HUES6 (cell line): ENCODE data around the gene DECR2.
"Not testable (repeated sequence)": the region's sequence is repeated elsewhere in the genome, so short reads cannot be mapped to it uniquely, and the experiment has no call there.

Source experiments
- H3K27ac ChIP-seq: 2 replicates; pipeline ENCODE4 v1.7.0; 2013; ENCODE audit warnings: low read depth, mild to moderate bottlenecking, low read length, inconsistent platforms
- H3K27me3 ChIP-seq: 2 replicates; pipeline ENCODE4 v1.6.1; 2013; ENCODE audit warnings: low read length; ENCODE audit not compliant: control insufficient read depth, insufficient read depth
- H3K36me3 ChIP-seq: 2 replicates; pipeline ENCODE4 v1.6.1; 2013; ENCODE audit warnings: low read length; ENCODE audit not compliant: control insufficient read depth, insufficient read depth
- H3K4me1 ChIP-seq: 2 replicates; pipeline ENCODE4 v1.6.1; 2013; ENCODE audit warnings: low read length; ENCODE audit not compliant: control insufficient read depth, insufficient read depth
- H3K4me3 ChIP-seq: 2 replicates; pipeline ENCODE4 v1.5.1; 2013; ENCODE audit warnings: low read depth, low read length
- H3K9ac ChIP-seq: one replicate; pipeline ENCODE4 v1.6.1; 2013; ENCODE audit warnings: mild to moderate bottlenecking, low read length
- H3K9me3 ChIP-seq: 2 replicates; pipeline ENCODE4 v1.6.1; 2013; ENCODE audit warnings: low read depth, low read length; ENCODE audit not compliant: control insufficient read depth, insufficient read depth

Gene DECR2

GRCh38 chr16:381012-381788 is 20.5 kb upstream of the DECR2 start:
- peak overlapping the region; percentile 58; the same call in 1 of the 2 replicates for H3K27ac ChIP-seq
- peaks cover 4% of the 10 kb centered on the region; the same call in 1 of the 2 replicates for H3K27me3 ChIP-seq
- peak overlapping the region; percentile 72 for H3K4me3 ChIP-seq
- H3K4me1 ChIP-seq = peaks cover 39% of the 10 kb centered on the region
- H3K9ac ChIP-seq = peak overlapping the region; percentile 51
- H3K36me3 ChIP-seq = peaks cover 17% of the 10 kb centered on the region
- H3K9me3 ChIP-seq = no peaks in the 10 kb centered on the region

- H3K4me1 ChIP-seq = peaks cover 46% of the 10 kb centered on the region
- H3K9me3 ChIP-seq = no peaks in the 10 kb centered on the region
- H3K4me3 ChIP-seq = peak within 1 kb of the TSS; percentile 88
- peak within 1 kb of the TSS; percentile 82; the same call in 1 of the 2 replicates for H3K27ac ChIP-seq
- peaks cover 9% of the 10 kb centered on the region for H3K36me3 ChIP-seq
- H3K27me3 ChIP-seq = peaks cover 4% of the 10 kb centered on the region; the same call in 1 of the 2 replicates
- H3K9ac ChIP-seq = peak within 1 kb of the TSS; percentile 75
Observed at GRCh38 chr16:381789-382717, 19.6 kb upstream of the DECR2 start, which contains the start of gene PGAP6. PGAP6 (minus strand) TSS chr16:381978; CDS start chr16:381821, 157 bp downstream.

GRCh38 chr16:383326-384051 is 18.2 kb upstream of the DECR2 start:
- peak overlapping the region; percentile 95; the same call in 1 of the 2 replicates for H3K27ac ChIP-seq

GRCh38 chr16:386641-387156 is 15.0 kb upstream of the DECR2 start:
- no peak overlapping the region for H3K9ac ChIP-seq
- no peaks in the 10 kb centered on the region for H3K36me3 ChIP-seq
- H3K4me1 ChIP-seq = peaks cover 46% of the 10 kb centered on the region
- H3K9me3 ChIP-seq = no peaks in the 10 kb centered on the region
- H3K27me3 ChIP-seq = peaks cover 4% of the 10 kb centered on the region; the same call in 1 of the 2 replicates
- no peak overlapping the region for H3K4me3 ChIP-seq
- no peak overlapping the region for H3K27ac ChIP-seq

More at GRCh38 chr16:383326-384051, 18.2 kb upstream of the DECR2 start:
- Histone ChIP-seq H3K9ac (peak overlapping the region; percentile 75), H3K4me1 (peaks cover 54% of the 10 kb centered on the region), H3K27me3 (peaks cover 4% of the 10 kb centered on the region; the same call in 1 of the 2 replicates), H3K9me3 (no peaks in the 10 kb centered on the region), H3K4me3 (peak overlapping the region; percentile 88), H3K36me3 (no peaks in the 10 kb centered on the region)

- H3K4me3 ChIP-seq = not testable (repeated sequence)
Observed at GRCh38 chr16:387761-388666, 13.7 kb upstream of the DECR2 start.

GRCh38 chr16:389352-389751 is 12.3 kb upstream of the DECR2 start:
- H3K27me3 ChIP-seq = no peaks in the 10 kb centered on the region
- peaks cover 10% of the 10 kb centered on the region for H3K9me3 ChIP-seq
- no peaks in the 10 kb centered on the region for H3K36me3 ChIP-seq
- no peak overlapping the region for H3K4me3 ChIP-seq
- no peak overlapping the region for H3K27ac ChIP-seq
- peaks cover 33% of the 10 kb centered on the region for H3K4me1 ChIP-seq
- H3K9ac ChIP-seq = no peak overlapping the region

More at GRCh38 chr16:387761-388666, 13.7 kb upstream of the DECR2 start:
- H3K9me3 ChIP-seq = peaks cover 10% of the 10 kb centered on the region
- peaks cover 45% of the 10 kb centered on the region for H3K4me1 ChIP-seq
- not testable (repeated sequence) for H3K27ac ChIP-seq, H3K9ac ChIP-seq, H3K27me3 ChIP-seq, H3K36me3 ChIP-seq

GRCh38 chr16:391885-392335 is 9.8 kb upstream of the DECR2 start:
- Histone ChIP-seq H3K36me3 (no peaks in the 10 kb centered on the region), H3K4me1 (peaks cover 21% of the 10 kb centered on the region), H3K27ac (no peak overlapping the region), H3K27me3 (no peaks in the 10 kb centered on the region), H3K4me3 (no peak overlapping the region), H3K9me3 (peaks cover 10% of the 10 kb centered on the region), H3K9ac (no peak overlapping the region)

GRCh38 chr16:392450-393030 is 9.1 kb upstream of the DECR2 start:
- Histone ChIP-seq H3K4me1 (peaks cover 20% of the 10 kb centered on the region), H3K27me3 (no peaks in the 10 kb centered on the region), H3K9me3 (peaks cover 10% of the 10 kb centered on the region), H3K4me3 (no peak overlapping the region), H3K36me3 (no peaks in the 10 kb centered on the region), H3K9ac (no peak overlapping the region), H3K27ac (no peak overlapping the region)

GRCh38 chr16:396199-396598 is 5.5 kb upstream of the DECR2 start:
- Histone ChIP-seq H3K27ac (peak overlapping the region; percentile 2; the same call in 1 of the 2 replicates), H3K4me3 (peak overlapping the region; percentile 61), H3K36me3 (peaks cover 18% of the 10 kb centered on the region), H3K27me3 (no peaks in the 10 kb centered on the region), H3K4me1 (peaks cover 22% of the 10 kb centered on the region), H3K9ac (peak overlapping the region; percentile 68), H3K9me3 (peaks cover 10% of the 10 kb centered on the region)
